C4-2B (cell line): Measurements from ENCODE around the gene KLHL22.

Source experiments
- CTCF ChIP-seq: fragments of 450-650 bp; conservative IDR thresholded peaks from 2 replicates; pipeline ENCODE4 v1.5.1; 2017; ENCODE audit warnings: mild to moderate bottlenecking
- ZFX ChIP-seq: fragments of 450-650 bp; IDR thresholded peaks from 2 replicates; pipeline ENCODE4 v1.6.1; 2017

DNA sequence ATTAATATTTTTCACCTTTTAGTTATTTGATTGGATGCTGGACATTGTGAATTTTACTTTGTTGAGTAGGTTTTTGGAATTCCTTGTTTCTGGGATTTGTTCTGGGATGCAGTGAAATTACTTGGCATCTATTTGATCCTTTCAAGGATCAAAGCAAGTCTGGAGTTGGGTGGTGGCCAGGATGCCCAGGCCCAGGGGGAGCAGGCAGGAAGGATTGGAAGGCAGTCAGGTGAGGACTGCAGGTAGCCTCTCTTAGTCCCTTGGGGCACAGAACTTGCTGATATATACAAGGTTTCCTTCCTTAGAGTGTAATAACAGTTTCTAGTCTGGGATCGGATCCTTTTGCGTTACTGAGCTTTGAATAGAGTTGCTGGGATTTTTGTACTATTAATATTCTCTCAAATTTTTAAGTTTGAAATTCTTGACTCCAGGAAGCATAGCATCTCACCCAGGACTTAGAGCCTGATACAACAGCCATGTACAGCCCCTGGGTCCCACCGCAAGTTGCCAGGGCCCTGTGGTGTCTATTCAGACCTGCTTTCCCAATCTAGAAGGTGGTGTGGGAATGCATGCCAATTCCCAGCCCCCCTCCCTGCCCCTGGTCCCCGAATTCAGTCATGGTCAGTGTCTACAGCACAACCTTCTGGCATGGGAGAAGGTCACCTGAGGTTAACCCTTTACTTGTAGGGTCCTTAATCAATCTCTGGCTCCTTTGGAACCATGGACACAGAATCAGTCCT is 95.6 kb downstream of the KLHL22 start:
- TF ChIP-seq ZFX (no peak), CTCF (no peak)
